Endothelial cell of umbilical vein (primary cell): ENCODE data around the gene UBE3D. TPM values are rescaled to one million over a fixed set of nuclear protein-coding genes. Genes with fewer than 3 reads are reported as not detected.

Experiments
- BruUV-seq: library from RNA; stranded (reverse); fragments of 400-500 nt; replicated peaks from 2 replicates; lab custom pipeline; 2021; lab: Mats Ljungman, UMichigan
- CTCF ChIA-PET: fragments of 300-600, 350-600 bp; sonication (Branson Sonifier 250); formaldehyde crosslinking; loops from one replicate; lab custom pipeline; 2021; ENCODE audit warnings: antibody characterized with exemption, inconsistent platforms; lab: Charles Lee
- POLR2A ChIA-PET: fragments of 300-600, 350-600 bp; sonication (Branson Sonifier 250); formaldehyde crosslinking; loops from one replicate; lab custom pipeline; 2021; ENCODE audit warnings: antibody characterized with exemption, inconsistent platforms; lab: Charles Lee
- DNase-seq: peaks from one replicate; pipeline ENCODE4 v3.0.0-alpha.2; 2011; ENCODE audit warnings: low read depth, low spot score
- FAIRE-seq: peaks from 2 replicates; lab custom pipeline; 2011; peaks lifted over from hg19 to GRCh38; lab: Jason Lieb, UNC
- H2AFZ ChIP-seq: 2 replicates; pipeline ENCODE4 v1.6.0; 2012; ENCODE audit warnings: low read depth, low read length, control low read depth, inconsistent platforms
- H3K27ac ChIP-seq: 2 replicates; pipeline ENCODE4 v1.5.1; 2011; ENCODE audit warnings: low read depth, mild to moderate bottlenecking, control low read depth, low read length, moderate library complexity; ENCODE audit not compliant: insufficient read depth
- H3K27me3 ChIP-seq, 2 experiments: 2 replicates each; pipeline versions ENCODE4 v1.6.0 to v1.6.1; 2011; ENCODE audit warnings: low read length in 2 of 2, mixed read lengths in 1 of 2; ENCODE audit not compliant: control insufficient read depth in 2 of 2, insufficient read depth in 2 of 2
- H3K36me3 ChIP-seq, 2 experiments: 2 replicates in 1 of 2; 3 replicates in 1 of 2; pipeline ENCODE4 v1.5.1; 2011; ENCODE audit warnings: low read length in 2 of 2, mild to moderate bottlenecking in 1 of 2, moderate library complexity in 1 of 2; ENCODE audit not compliant: control insufficient read depth in 2 of 2, insufficient read depth in 2 of 2; ENCODE audit errors: extremely low read depth in 1 of 2
- H3K4me1 ChIP-seq: 3 replicates; pipeline ENCODE4 v1.5.1; 2011; ENCODE audit warnings: mild to moderate bottlenecking, low read length; ENCODE audit not compliant: control insufficient read depth, insufficient read depth; ENCODE audit errors: extremely low read depth
- H3K4me2 ChIP-seq: 2 replicates; pipeline ENCODE4 v1.6.1; 2011; ENCODE audit warnings: low read length, control low read depth, mixed read lengths; ENCODE audit not compliant: insufficient read depth
- H3K4me3 ChIP-seq, 3 experiments: fragments of 200-600 bp in 1 of 3; sonication (generic), shearing (Covaris generic) in 1 of 3; replicated peaks in 1 of 3; 2 replicates each; pipeline ENCODE4 v1.5.1; 2011 to 2016; ENCODE audit warnings: control low read depth in 3 of 3, low read length in 3 of 3, mild to moderate bottlenecking in 2 of 3, inconsistent platforms in 1 of 3, low read depth in 1 of 3, moderate library complexity in 1 of 3; ENCODE audit not compliant: insufficient read depth in 1 of 3
- H3K79me2 ChIP-seq: 2 replicates; pipeline ENCODE4 v1.6.0; 2012; ENCODE audit warnings: low read length, inconsistent platforms; ENCODE audit not compliant: control insufficient read depth, insufficient read depth
- H3K9ac ChIP-seq: replicated peaks from 2 replicates; pipeline ENCODE3; 2011; ENCODE audit warnings: low read length, control low read depth; ENCODE audit not compliant: insufficient read depth; ENCODE audit errors: extremely low read depth
- H3K9me1 ChIP-seq: replicated peaks from 3 replicates; pipeline ENCODE4 v1.6.0; 2011; ENCODE audit warnings: mild to moderate bottlenecking, low read length; ENCODE audit not compliant: control insufficient read depth, insufficient read depth; ENCODE audit errors: extremely low read depth
- H3K9me3 ChIP-seq: replicated peaks from 2 replicates; pipeline ENCODE4 v1.5.1; 2012; ENCODE audit warnings: low read length, inconsistent platforms; ENCODE audit not compliant: control insufficient read depth, insufficient read depth
- H4K20me1 ChIP-seq: replicated peaks from 2 replicates; pipeline ENCODE3; 2011; ENCODE audit warnings: mild to moderate bottlenecking, low read length; ENCODE audit not compliant: control insufficient read depth, insufficient read depth; ENCODE audit errors: extremely low read depth
- EZH2 ChIP-seq: IDR thresholded peaks from 2 replicates; pipeline ENCODE4 v1.6.1; 2012; ENCODE audit warnings: borderline replicate concordance, low read depth, mild to moderate bottlenecking, moderate library complexity, low read length, inconsistent platforms; ENCODE audit not compliant: severe bottlenecking
- FOS ChIP-seq: IDR thresholded peaks from 2 replicates; pipeline ENCODE4 v1.6.1; 2011; ENCODE audit warnings: mild to moderate bottlenecking, low read length, moderate library complexity, borderline replicate concordance; ENCODE audit not compliant: insufficient read depth
- GATA2 ChIP-seq: IDR thresholded peaks from 2 replicates; pipeline ENCODE4 v1.7.0; 2011; ENCODE audit warnings: low read depth, mild to moderate bottlenecking, moderate library complexity, mixed read lengths, low read length; ENCODE audit not compliant: insufficient read length, insufficient read depth
- JUN ChIP-seq: IDR thresholded peaks from 2 replicates; pipeline ENCODE4 v1.6.1; 2011; ENCODE audit warnings: borderline replicate concordance, low read depth; ENCODE audit not compliant: insufficient read length, insufficient read depth
- MYC ChIP-seq: IDR thresholded peaks from one replicate; pipeline ENCODE4 v1.6.1; 2011; ENCODE audit warnings: mild to moderate bottlenecking, low read depth, low read length
- POLR2A ChIP-seq: IDR thresholded peaks from 2 replicates; pipeline ENCODE4 v1.6.1; 2012; ENCODE audit warnings: low read depth, mild to moderate bottlenecking, control low read depth, low read length
- POLR2AphosphoS5 ChIP-seq: IDR thresholded peaks from 2 replicates; pipeline ENCODE4 v1.6.1; 2012; ENCODE audit warnings: low read depth, mild to moderate bottlenecking, control low read depth, low read length, moderate library complexity; ENCODE audit not compliant: insufficient read depth
- dilution Hi-C: fragments of 300-500 bp; cut with MboI; formaldehyde crosslinking; loops from one replicate; pipeline ENCODE4 v1.15.0; 2019; ENCODE audit warnings: low sequenced_read_pairs; ENCODE audit not compliant: extremely low pct_ligation_motif_present
- intact Hi-C: fragments of 100-400 bp; cut with micrococcal nuclease; formaldehyde crosslinking; loops from one replicate; pipeline ENCODE4 v1.10.0; 2022
- polyA plus RNA-seq, 4 experiments: library from polyadenylated mRNA; depleted of rRNA in 3 of 4; stranded (reverse) in 3 of 4; unstranded in 1 of 4; fragments of >200 nt; gene quantifications; 2 replicates each; pipeline versions ENCODE4 v1.2.1 to v1.2.3, GENCODE V29; 2011 to 2012; ENCODE audit warnings: missing spikeins in 1 of 4
- total RNA-seq: library from RNA; stranded (reverse); gene quantifications from 2 replicates; pipeline ENCODE4 v1.2.3, GENCODE V29; 2021
- TF ChIP-seq, protein P1 (sequence below), 2 donors: IDR thresholded peaks; 1 replicate in 1 of 2; 2 replicates in 1 of 2; pipeline ENCODE4 v1.5.1; 2011; ENCODE audit warnings: low read length in 2 of 2, mild to moderate bottlenecking in 2 of 2, moderate library complexity in 2 of 2, control low read depth in 1 of 2, inconsistent platforms in 1 of 2, low read depth in 1 of 2; ENCODE audit not compliant: insufficient read depth in 1 of 2; ENCODE audit errors: extremely low read depth in 1 of 2
- TF ChIP-seq, protein P2 (sequence below): IDR thresholded peaks from 2 replicates; pipeline ENCODE4 v1.6.1; 2011; ENCODE audit not compliant: insufficient read depth, insufficient read length

The UBE3D gene
- total and polyA plus RNA-seq, 2 donors (not counting 3 experiments of a cell fraction or from before 2014, with no cell fraction given), result 1.9 to 6.2 TPM

DNA sequence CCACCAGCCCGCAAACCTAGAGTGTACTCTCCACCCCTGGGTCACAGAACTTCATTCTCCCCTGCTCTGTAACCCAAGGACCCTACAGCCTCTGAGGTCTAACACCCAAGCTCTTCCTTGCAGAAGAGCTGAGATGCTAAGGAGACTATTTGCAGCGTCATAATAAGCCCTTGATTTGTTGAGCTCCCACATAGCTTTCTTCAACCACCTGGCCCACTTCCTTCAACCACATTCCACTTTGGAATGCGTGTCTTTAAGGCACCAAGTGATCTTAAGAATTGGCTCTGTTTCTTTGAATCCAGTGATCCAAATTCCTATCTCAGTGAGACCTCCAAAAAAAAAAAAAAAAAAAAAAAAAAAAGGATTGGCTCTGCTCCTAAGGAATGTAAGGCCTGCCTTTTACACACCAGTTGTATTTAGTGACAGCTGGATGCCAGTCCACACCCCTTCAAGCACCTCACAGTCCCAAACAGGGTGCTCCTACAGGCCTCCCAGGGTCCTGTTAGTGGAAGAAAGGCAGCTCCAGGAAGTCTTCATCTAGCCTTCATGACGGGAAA lies 106.2 kb downstream of the UBE3D start:
- no peaks in the 10 kb centered on the region for H3K9me3 ChIP-seq
- no peak overlapping the region for H3K4me3 ChIP-seq
- no peak overlapping the region for H3K9ac ChIP-seq
- dilution Hi-C loops (no loop called here), intact Hi-C loops (no loop called here)
- TF ChIP-seq FOS, result no peak
- no peak for TF ChIP-seq JUN
- no peak for TF ChIP-seq POLR2A
- no peak for TF ChIP-seq GATA2
- TF ChIP-seq POLR2AphosphoS5, result no peak
- TF ChIP-seq, protein P1, sequence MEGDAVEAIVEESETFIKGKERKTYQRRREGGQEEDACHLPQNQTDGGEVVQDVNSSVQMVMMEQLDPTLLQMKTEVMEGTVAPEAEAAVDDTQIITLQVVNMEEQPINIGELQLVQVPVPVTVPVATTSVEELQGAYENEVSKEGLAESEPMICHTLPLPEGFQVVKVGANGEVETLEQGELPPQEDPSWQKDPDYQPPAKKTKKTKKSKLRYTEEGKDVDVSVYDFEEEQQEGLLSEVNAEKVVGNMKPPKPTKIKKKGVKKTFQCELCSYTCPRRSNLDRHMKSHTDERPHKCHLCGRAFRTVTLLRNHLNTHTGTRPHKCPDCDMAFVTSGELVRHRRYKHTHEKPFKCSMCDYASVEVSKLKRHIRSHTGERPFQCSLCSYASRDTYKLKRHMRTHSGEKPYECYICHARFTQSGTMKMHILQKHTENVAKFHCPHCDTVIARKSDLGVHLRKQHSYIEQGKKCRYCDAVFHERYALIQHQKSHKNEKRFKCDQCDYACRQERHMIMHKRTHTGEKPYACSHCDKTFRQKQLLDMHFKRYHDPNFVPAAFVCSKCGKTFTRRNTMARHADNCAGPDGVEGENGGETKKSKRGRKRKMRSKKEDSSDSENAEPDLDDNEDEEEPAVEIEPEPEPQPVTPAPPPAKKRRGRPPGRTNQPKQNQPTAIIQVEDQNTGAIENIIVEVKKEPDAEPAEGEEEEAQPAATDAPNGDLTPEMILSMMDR (IDR thresholded peaks at IDR 0.05; ENCODE audit: extremely low read depth in 1 of 2, insufficient read depth in 1 of 2, low read depth in 1 of 2, low read length in 2 of 2), result no peak
- TF ChIP-seq, protein P2, sequence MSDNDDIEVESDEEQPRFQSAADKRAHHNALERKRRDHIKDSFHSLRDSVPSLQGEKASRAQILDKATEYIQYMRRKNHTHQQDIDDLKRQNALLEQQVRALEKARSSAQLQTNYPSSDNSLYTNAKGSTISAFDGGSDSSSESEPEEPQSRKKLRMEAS, result no peak
- no peak for TF ChIP-seq MYC
- no peak for TF ChIP-seq EZH2
- FAIRE-seq, result no peak
- H3K9me1 ChIP-seq, result no peaks in the 10 kb centered on the region
- ChIA-PET CTCF (interaction anchor here (0.6 kb wide), 2 partner anchors 25 to 32 kb away, joined by 3 to 4 read pairs; no protein-coding TSS in a partner anchor), POLR2A (interaction anchor here (0.7 kb wide), 1 partner anchor 275 kb away, joined by 3 read pairs; no protein-coding TSS in a partner anchor)
- H3K36me3 ChIP-seq, result peaks cover 0 to 2% of the 10 kb centered on the region in 2 experiments
- no peaks in the 10 kb centered on the region for H4K20me1 ChIP-seq
- no TSS peak for BruUV-seq
- no peak overlapping the region for H3K27ac ChIP-seq
- H3K27me3 ChIP-seq, result no peaks in the 10 kb centered on the region
- H2AFZ ChIP-seq, result no peak overlapping the region
- no peaks in the 10 kb centered on the region for H3K79me2 ChIP-seq
- H3K4me2 ChIP-seq, result no peak overlapping the region
- no peaks in the 10 kb centered on the region for H3K4me1 ChIP-seq
- no peak for DNase-seq
